ENCODE data around the gene LIPG.
"Not testable (repeated sequence)": the region's sequence is repeated elsewhere in the genome, so short reads cannot be mapped to it uniquely, and the experiment has no call there.

Gene LIPG

DNA sequence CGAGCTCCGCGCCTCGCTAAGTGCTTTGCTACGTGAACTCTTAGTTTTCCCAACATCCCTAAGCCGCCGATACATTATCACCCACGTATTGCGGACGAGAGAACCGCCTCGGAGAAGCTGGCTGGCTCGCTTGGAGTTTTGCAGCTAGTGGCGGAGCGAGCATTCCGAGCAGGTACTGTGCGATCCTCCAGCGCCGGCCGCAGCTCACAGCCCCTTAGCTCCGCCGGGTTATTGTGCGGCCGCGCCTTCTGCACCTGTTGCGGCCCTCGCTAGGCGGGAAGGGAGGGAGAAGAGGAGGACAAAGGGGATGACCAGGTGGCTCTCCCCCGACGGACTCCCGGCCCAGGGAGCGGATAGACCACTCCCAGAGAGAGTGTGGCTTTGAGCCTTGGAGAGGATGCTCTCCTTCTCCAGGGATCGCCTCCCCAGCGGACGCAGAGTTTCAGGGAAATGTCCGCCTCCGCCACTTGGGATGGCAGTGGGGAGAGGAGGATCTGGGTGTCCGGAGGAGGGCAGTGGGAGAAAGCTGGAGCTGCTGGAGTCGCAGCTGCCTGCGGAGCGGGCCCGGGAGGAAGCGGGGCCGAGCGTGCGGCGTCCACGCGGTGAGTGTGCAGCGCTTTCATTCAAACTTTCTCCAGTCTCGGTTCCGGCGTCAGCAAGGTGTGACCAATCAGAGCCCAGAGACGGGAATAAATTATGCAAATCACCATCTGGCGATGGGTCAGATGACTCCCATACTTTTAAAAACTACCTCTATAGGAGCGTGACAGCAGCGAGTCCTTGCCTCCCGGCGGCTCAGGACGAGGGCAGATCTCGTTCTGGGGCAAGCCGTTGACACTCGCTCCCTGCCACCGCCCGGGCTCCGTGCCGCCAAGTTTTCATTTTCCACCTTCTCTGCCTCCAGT lies at the start of gene LIPG:
Gene LIPG (plus strand): TSS at position 769 of the 905 bp plus-strand sequence. CDS start 252 bp downstream, outside the sequence.
- DNase-seq (ENCODE audit: low read depth, low spot score): peak; percentile 90

DNA sequence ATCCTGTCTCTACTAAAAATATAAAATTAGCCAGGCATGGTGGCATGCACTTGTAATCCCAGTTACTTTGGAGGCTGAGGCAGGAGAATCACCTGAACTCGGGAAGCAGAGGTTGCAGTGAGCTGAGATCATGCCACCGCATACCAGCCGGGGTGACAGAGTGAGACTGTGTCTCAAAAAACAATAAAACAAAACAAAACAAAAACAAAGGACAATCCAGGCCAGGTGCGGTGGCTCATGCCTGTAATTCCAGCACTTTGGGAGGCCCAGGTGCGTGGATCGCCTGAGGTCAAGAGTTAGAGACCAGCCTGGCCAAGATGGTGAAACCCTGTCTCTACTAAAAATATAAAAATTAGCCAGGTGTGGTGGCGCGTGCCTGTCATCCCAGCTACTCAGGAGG lies 49.0 kb upstream of the LIPG start:
- not testable (repeated sequence) for DNase-seq (ENCODE audit: low read depth, low spot score)

DNA sequence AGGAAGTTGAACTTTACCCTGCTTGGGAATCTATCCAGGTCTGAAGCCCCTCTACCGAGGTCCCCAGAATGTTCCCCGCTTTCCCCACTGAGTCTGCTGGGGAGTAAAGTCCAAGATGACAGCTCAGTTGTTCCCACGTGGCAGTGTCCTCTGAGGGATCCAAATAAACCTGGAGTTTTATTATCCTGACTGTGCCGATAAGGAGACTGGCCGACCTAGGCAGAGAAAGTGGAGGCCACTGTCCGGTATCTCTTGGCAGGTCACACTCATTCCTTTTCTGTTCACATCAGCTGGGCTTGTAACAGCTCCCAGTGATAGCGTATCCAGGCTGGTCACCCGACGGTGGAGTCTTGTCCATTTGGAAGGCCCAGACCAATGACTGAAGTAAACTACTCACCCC lies 47.3 kb upstream of the LIPG start:
- no peak for DNase-seq (ENCODE audit: low read depth, low spot score)

DNA sequence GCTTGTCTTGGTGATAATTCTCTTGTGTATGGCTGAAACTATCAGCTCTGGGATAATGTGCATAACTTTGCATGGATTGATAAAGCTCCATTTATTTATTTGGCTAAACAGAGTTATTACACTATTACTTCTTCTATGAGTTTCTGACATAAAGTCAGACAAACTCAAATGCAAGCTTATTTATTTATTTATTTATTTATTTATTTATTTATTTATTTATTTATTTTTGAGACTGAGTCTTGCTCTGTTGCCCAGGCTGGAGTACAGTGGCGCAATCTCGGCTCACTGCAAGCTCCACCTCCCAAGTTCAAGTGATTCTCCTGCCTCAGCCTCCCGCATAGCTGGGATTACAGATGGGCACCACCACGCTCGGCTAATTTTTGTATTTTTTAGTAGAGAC lies 46.9 kb upstream of the LIPG start:
- not testable (repeated sequence) for DNase-seq (ENCODE audit: low read depth, low spot score)

DNA sequence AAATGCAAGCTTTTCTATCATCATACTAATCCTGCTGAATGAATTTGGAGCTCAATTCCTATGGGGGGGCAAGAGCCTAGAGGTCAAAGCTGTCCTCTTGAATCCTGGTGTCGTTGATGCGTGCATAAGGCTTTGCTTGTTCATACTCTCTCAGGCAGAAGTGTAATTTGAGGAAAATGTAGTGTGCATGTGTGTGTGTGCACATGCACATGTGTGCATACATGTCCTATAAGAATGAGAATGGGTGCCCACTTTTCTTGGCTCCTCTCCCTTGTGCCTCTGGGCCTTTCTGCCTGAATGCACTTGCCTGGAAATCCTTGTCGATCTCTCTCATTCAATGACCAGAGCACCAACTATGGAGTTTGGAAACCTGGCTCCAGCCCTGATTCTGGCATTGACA lies 46.3 kb upstream of the LIPG start:
- no peak for DNase-seq (ENCODE audit: low read depth, low spot score)

DNA sequence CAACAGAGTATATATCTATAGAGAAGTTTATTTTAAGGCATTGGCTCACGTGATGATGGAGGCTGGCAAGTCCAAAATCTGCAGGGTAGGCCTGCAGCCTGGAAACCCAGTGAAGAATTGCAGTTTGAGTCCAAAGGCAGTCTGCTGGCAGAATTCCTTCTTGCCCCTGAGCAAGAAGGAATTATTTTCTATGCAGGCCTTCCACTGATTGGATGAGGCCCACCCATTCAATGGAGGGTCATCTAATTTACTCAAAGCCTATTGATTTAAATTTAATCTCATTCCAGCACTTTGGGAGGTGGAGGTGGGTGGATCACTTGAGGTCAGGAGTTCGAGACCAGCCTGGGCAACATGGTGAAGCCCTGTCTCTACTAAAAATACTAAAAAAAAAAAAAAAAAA lies 44.4 kb upstream of the LIPG start:
- no peak for DNase-seq (ENCODE audit: low read depth, low spot score)

DNA sequence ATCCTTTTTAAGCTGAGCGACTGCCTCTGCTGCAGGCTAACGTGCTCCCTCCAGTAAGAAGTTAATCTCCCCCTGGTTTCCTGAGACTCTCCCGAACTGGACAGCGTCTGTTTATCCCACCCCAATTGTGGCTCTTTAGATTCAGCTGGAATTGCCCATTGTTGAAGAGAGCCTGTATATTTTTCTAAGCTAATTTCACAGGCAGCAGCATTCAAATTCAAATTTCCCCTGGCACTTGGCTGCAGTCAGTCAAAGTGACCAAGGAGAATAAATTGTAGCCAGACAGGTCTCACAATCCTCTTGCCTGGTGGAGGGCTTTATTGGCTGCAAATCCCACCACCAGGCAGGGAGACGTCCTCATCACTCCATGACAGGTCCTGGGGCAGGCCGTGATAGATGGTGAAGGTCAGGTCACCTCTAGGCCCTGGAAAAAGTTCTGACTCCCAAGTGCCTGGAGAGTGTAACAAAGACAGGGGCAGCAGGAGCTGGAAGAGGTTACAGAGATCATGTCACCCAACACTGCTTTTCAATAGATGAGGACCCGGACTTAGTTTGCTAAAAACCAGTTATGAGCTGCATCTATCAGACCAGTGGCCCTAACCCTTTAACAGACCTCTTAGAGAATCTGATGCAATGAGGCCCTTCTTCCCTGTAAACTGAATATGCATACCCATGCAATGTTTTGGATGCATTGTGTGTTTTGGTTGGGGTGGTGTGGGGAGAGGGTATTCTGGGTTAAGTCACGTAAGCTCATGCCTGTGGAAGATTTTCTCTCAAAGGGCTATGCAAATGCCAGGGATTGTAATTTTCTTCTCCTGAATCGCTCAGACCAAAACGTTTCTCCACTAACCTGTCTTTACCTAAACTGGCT lies 42.5 kb upstream of the LIPG start:
- DNase-seq (ENCODE audit: low read depth, low spot score): peak; percentile 56

DNA sequence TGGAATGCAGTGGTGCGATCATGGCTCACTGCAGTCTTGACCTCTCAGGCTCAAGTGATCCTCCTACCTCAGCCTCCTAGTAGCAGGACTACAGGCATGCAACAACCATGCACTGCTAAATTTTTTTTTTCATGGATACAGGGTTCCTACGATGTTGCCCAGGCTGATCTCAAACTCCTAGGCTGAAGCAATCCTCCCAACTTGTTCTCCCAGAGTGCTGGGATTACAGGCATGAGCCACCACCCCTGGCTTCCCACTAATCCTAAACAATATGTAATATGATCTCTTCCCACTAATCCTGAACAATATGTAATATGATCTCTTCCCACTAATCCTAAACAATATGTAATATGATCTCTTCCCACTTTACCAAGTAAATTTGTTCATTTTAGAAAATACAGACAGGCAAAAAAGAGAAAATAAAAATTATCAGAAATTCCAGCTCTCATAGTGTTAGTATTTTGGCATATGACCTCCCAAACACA lies 41.2 kb upstream of the LIPG start:
- DNase-seq (ENCODE audit: low read depth, low spot score): no peak

DNA sequence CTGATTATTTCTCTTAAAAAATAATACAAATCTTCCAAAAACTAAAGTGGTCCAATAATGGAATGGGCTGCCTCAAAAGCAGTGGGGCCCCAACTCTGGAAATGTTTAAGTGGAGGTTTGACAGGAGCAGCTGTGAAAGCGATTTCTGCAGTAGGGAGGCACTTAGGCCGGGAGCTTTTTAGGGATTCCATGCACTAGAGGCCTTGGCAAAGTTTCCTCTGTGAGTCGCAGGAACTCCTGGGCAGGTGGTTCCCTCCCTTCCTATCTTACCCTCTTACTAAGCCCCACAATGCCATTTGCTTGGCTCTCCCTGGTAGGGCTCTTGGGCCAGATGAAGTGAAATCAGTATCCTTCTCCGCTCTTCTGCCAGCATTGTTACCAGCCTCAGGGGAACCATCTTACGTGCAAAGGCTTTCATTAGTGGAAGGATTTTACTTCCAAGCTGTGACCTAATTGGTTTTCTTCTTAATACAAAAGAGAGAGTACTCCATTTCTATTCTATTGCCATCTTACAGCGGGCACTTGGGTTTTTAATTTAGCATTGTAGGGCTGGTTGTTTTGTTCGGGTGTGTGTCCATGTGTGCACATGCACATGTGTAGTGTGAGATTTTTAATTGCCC lies 40.5 kb upstream of the LIPG start:
- DNase-seq (ENCODE audit: low read depth, low spot score): no peak

DNA sequence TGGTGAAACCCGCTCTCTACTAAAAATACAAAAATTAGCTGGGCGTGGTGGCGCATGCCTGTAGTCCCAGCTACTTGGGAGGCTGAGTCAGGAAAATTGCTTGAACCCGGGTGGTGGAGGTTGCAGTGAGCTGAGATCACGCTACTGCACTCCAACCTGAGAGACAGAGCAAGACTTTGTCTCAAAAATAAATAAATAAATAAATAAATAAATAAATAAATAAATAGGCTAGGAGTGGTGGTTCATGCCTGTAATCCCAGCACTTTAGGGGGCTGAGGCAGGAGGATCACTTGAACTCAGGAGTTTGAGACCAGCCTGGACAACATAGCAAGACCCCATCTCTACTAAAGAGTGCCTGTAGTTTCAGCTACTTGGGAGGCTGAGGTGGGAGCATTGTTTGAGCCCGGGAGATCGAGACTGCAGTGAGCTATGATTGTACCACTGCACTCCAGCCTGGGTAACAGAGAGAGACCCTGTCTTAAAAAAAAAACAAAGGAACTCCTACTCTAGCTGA lies 38.2 kb upstream of the LIPG start:
- DNase-seq (ENCODE audit: low read depth, low spot score): not testable (repeated sequence)

DNA sequence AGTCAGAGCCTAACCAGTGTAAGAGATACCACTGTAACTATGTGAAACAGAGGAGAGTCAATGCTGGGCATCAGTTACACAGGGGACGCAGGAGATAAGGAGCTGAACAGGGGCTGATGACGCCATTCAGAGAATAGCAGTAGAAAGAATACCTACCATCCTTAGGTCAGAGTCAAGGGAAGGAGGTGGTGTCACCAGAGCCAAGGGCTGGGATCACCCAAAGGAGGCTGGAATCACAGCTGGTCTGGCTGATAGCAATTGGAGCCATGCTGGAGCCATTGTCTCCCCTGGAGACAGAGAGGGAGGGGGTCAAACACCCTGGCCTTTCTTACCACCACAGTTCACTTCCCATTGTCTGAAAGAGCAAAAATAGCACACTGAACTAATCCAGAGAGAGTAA lies 37.5 kb upstream of the LIPG start:
- no peak for DNase-seq (ENCODE audit: low read depth, low spot score)

DNA sequence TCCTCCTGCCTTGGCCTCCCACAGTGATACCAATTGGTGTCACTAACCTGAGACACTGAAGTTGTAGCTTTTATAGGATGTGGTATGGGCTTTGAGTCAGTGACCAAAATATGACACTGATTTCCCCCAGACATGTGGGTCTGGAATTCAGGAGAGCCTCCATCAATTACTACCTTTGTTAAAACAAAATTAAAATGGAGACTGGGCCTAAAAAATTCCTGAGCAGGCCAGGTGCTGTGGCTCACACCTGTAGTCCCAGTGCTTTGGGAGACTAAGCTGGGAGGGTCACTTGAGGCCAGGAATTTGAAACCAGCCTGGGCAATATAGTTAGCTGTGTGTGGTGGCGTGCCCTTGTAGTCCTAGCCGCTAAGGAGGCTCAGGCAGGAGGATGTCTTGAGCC lies 36.9 kb upstream of the LIPG start:
- no peak for DNase-seq (ENCODE audit: low read depth, low spot score)

DNA sequence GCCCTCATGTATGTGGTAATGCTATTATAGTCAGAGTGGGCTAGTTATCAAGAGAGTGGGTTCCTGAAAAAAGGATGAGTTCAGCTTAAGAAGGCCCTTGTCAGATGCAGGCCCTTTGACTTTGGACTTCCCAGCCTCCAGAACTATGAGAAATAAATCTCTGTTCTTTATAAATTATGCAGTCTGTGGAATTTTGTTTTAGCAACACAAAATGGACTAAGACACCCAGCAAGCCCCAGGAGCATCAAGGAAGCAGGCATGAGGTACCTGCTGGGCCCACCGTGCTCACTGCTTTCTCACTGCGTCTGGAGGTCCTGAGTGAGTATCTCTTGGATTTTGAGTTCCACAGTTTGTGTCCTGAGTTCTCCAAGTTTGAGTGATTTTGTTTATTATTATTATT lies 35.9 kb upstream of the LIPG start:
- DNase-seq (ENCODE audit: low read depth, low spot score): no peak

DNA sequence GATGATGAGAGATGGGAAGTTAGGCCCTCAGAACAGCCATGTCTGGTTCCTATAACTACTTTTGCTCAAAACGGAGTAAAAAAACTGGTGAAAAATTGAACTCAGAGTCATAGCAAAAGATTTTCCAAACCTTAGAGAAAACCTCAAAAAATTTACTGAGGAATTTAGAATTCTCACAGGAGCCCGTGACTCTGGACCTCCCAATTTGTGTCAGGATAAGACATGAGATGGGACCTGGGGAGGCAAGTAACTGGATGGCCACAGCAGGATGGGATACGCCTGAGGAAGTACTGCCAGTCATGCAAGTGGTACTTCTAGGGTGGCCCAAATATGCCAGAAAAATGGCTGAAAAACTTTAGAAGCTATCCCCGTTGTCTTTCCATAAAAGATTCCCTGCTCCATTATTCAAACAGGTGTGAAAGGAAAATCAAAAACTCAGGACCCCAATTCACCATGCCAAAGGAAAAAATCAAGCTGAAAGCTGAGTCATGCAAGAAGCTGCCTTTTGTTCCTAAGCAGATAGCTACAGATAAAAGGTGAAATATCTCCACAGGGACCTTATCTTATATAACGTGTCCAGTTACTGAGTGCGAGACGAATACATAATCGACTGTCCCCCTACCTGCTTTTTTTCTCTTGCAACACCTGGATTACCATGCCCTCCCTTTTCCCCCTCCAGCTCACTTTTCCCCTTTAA lies 34.1 kb upstream of the LIPG start:
- DNase-seq (ENCODE audit: low read depth, low spot score): no peak

DNA sequence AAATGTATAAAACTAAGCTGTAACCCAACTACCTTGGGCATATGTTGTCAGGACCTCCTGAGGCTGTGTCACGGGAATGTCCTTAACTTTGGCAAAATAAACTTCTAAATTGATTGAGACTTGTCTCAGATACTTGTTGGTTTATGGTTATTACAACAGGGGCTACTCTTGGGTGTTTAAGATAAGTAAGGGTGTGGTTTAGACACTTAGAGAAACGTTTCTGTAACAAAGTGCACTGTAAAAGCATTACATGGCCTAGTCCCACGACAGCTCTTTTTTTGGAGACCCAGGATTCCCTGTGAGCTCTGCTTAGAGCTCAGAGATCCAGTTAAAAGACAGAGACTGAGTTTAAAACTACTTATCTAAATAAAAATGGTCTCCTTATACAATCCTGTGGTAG lies 32.3 kb upstream of the LIPG start:
- DNase-seq (ENCODE audit: low read depth, low spot score): no peak

DNA sequence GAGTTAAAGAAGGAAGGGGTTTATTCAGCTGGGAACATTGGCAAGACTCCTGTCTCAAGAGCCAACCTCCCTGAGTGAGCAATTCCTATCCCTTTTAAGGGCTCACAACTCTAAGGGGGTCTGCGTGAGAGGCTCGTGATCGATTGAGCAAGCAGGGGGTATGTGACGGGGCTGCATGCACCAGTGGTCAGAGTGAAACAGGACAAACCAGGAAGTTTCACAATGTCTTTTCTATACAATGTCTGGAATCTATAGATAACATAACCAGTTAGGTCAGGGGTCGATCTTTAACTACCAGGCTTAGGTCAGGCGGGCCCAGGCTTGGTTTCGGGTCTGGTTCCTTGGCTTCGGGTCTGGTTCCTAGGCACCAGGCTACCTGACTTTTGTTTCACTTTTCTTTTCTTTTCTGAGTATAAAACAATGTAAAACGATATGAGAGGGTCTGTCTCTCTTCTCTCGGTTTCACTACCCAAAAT lies 30.1 kb upstream of the LIPG start:
- no peak for DNase-seq (ENCODE audit: low read depth, low spot score)

DNA sequence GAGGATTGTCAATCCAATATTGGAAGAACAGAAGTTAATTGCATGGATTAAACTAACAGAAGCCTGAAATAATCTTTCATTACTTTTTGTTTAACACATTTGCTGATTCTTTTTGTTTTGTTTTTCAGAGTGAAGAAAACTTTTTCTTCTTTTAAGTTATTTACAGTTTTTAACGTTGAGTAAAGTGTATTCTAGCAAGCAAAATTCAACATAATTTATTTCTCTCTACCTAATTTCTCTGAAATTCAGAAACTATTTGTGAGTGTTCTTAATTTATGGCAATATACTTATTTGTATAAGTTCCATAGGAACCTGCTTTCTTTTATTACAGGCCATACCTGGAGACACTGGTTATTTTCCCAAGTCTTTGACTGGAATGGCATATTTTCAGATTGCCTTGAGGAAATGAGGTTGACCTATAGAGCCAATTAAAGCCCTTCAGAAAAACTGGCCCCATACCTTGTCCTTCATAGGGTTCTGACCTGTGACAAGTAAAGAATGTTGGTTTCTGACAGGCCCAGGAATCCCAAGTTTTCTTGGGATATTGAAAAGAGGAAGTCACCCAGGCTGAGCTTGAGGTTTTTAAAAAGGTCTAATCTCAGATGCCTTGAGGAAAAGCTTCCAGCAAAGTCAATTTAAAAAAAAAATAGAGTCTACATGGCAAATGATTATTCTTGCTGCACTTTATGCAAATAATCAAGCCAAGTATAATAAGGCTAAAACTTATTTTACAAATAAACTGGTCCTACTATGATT lies 26.8 kb upstream of the LIPG start:
- no peak for DNase-seq (ENCODE audit: low read depth, low spot score)

DNA sequence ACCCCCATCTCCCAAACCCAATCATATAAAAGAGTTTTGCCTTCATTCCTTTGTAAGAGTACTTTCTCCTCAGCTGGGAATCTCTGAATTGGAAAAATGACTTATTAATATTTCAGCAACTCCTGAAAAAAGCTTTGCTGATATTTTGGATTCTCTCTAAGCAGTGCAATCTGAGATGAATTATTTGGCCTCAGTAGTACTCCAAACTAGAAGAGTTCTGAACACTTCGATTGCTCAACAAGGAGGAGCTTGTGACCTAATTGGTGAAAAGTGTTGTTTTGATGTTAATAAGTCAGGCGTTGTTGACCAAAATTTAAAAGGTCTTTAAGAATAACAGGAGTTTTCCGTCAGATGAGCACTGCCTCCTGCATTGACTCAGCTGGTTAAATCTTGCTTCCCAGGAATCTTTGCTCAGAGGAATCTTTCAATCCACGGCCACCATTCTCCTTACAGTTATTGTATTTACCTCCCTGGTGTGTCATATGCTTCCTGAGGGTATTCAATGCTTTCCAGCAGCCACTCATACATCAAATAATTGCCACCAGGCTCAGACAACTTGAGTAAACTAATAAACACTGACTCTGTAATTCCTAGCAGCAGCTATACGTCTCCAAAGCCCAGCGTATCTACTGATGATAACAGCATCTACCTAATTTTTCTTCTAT lies 24.5 kb upstream of the LIPG start:
- DNase-seq (ENCODE audit: low read depth, low spot score): peak; percentile 29

DNA sequence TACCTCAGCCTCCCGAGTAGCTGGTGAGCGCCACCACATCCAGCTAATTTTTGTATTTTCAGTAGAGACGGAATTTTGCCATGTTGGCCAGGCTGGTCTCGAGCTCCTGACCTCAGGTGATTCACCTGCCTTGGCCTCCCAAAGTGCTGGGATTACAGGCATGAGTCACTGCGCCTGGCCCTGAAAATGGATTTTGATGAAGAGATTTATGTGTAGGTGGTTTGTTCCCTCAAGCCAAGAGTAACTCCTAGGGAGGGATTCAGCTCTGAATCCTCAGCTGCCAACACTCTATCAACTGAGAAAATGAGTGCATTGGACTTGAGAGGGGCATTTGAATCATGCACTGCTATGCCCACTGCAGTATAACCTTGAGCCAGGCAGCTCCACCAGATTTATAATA lies 17.5 kb upstream of the LIPG start:
- DNase-seq (ENCODE audit: low read depth, low spot score): no peak

DNA sequence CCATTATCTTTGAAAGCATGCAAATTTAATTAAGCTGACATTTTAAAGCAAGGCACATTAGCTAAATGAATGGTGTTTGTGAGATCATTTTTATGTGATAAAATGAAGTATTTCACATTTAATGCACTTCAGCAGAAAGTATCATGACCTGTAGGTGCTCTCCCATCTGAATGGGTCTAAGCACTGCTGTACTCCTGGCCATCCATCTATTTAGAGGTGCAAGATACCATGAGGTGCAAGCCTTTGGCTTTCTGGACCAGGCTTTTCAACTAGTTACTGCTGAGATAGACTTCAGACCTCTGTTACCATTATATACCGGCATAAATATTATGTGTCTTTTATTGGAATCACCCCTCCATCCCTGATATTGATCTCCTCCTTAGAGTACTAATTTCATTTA lies 15.6 kb upstream of the LIPG start:
- DNase-seq (ENCODE audit: low read depth, low spot score): no peak
